GM12878 (cell line): ENCODE data around the gene UGT2B10. TPM values are rescaled to one million over a fixed set of nuclear protein-coding genes. Genes with fewer than 3 reads are reported as not detected.

Experiments used
- ATAC-seq: fragments of 200-7000 bp; cut with Tn5 transposase; 3 replicates; pipeline ENCODE4 v1.9.1; 2020; ENCODE audit warnings: mild to moderate bottlenecking, moderate library complexity
- BruUV-seq: library from RNA; stranded (reverse); fragments of 400-500 nt; replicated peaks from 2 replicates; lab custom pipeline; 2021; lab: Mats Ljungman, UMichigan
- CTCF ChIA-PET: fragments of 300-600 bp; sonication (Branson Sonifier 250); formaldehyde crosslinking; extraction: SDS; loops from one replicate; lab custom pipeline; 2021; ENCODE audit warnings: inconsistent platforms; lab: Yijun Ruan, JAX
- POLR2A ChIA-PET: fragments of 350-600 bp; formaldehyde crosslinking; extraction: SDS; loops from one replicate; lab custom pipeline; 2021; ENCODE audit warnings: inconsistent platforms; lab: Charles Lee
- RAD21 ChIA-PET: fragments of 300-600 bp; sonication (Branson Sonifier 250); formaldehyde crosslinking; loops from one replicate; lab custom pipeline; 2023; ENCODE audit warnings: antibody characterized with exemption; ENCODE audit not compliant: unreplicated experiment; lab: Charles Lee
- SMC1A ChIA-PET: fragments of 300-600 bp; sonication (Branson Sonifier 250); formaldehyde crosslinking; loops from one replicate; lab custom pipeline; 2023; ENCODE audit not compliant: unreplicated experiment, uncharacterized antibody; lab: Charles Lee
- DNase-seq: peaks from one replicate; pipeline ENCODE4 v3.0.0-alpha.2; 2011; ENCODE audit warnings: low read depth, low spot score
- FAIRE-seq: peaks from 3 replicates; lab custom pipeline; 2011; peaks lifted over from hg19 to GRCh38; lab: Jason Lieb, UNC
- H2AFZ ChIP-seq: 2 replicates; pipeline ENCODE4 v1.6.0; 2011; ENCODE audit warnings: low read depth, low read length, control low read depth; ENCODE audit not compliant: control insufficient read depth
- H3K27ac ChIP-seq: 2 replicates; pipeline ENCODE4 v1.5.1; 2011; ENCODE audit warnings: control low read depth; ENCODE audit not compliant: control insufficient read depth, insufficient read depth
- H3K27me3 ChIP-seq, 2 experiments: replicated peaks in 1 of 2; 2 replicates each; pipeline versions ENCODE4 v1.6.0 to v1.6.1; 2011; ENCODE audit warnings: low read length in 1 of 2; ENCODE audit not compliant: control insufficient read depth in 2 of 2, insufficient read depth in 2 of 2
- H3K36me3 ChIP-seq, 2 experiments: 2 replicates each; pipeline ENCODE4 v1.5.1; 2011; ENCODE audit warnings: low read length in 1 of 2; ENCODE audit not compliant: control insufficient read depth in 2 of 2, insufficient read depth in 2 of 2
- H3K4me1 ChIP-seq: 2 replicates; pipeline ENCODE4 v1.6.1; 2011; ENCODE audit warnings: mild to moderate bottlenecking, low read length, moderate library complexity, mixed read lengths; ENCODE audit not compliant: control insufficient read depth, insufficient read depth
- H3K4me2 ChIP-seq: 2 replicates; pipeline ENCODE4 v1.6.0; 2011; ENCODE audit warnings: control low read depth; ENCODE audit not compliant: control insufficient read depth, insufficient read depth
- H3K4me3 ChIP-seq: fragments of 200-600 bp; sonication (generic); 2 replicates; pipeline ENCODE4 v1.5.1; 2016
- H3K79me2 ChIP-seq: 2 replicates; pipeline ENCODE4 v1.6.0; 2011; ENCODE audit warnings: low read length; ENCODE audit not compliant: control insufficient read depth, insufficient read depth
- H3K9ac ChIP-seq: 2 replicates; pipeline ENCODE4 v1.8.0; 2011; ENCODE audit warnings: low read length, control low read depth, mixed read lengths; ENCODE audit not compliant: control insufficient read depth, insufficient read depth
- H3K9me3 ChIP-seq: replicated peaks from 3 replicates; pipeline ENCODE4 v1.5.1; 2011; ENCODE audit warnings: mild to moderate bottlenecking, low read length; ENCODE audit not compliant: control insufficient read depth, insufficient read depth
- H4K20me1 ChIP-seq: 2 replicates; pipeline ENCODE4 v1.6.0; 2011; ENCODE audit not compliant: control insufficient read depth, insufficient read depth
- EGR1 ChIP-seq, 2 experiments: IDR thresholded peaks; 1 replicate in 1 of 2; 2 replicates in 1 of 2; pipeline ENCODE4 v1.6.1; 2011 to 2012; ENCODE audit warnings: low read depth in 2 of 2, low read length in 2 of 2, borderline replicate concordance in 1 of 2, mild to moderate bottlenecking in 1 of 2, moderate library complexity in 1 of 2
- HDAC6 ChIP-seq: fragments of 200-600 bp; sonication (generic); IDR thresholded peaks from one replicate; pipeline ENCODE4 v1.8.0; 2017; ENCODE audit warnings: antibody characterized with exemption; ENCODE audit not compliant: unreplicated experiment
- HDGF ChIP-seq: fragments of 450-650 bp; IDR thresholded peaks from 2 replicates; pipeline ENCODE4 v1.6.1; 2016; ENCODE audit warnings: antibody characterized with exemption
- IRF4 ChIP-seq: IDR thresholded peaks from 2 replicates; pipeline ENCODE4 v1.6.1; 2011; ENCODE audit warnings: low read depth, low read length
- NFXL1 ChIP-seq: fragments of 450-650 bp; IDR thresholded peaks from 2 replicates; pipeline ENCODE4 v1.6.1; 2017; ENCODE audit warnings: antibody characterized with exemption, mild to moderate bottlenecking, borderline replicate concordance
- PML ChIP-seq: IDR thresholded peaks from 2 replicates; pipeline ENCODE4 v1.6.1; 2012; ENCODE audit warnings: low read length, inconsistent platforms
- RCOR1 ChIP-seq: conservative IDR thresholded peaks from 2 replicates; pipeline ENCODE4 v1.6.1; 2012; ENCODE audit warnings: low read depth, low read length, improper control_type of control experiment
- RUNX3 ChIP-seq: IDR thresholded peaks from 2 replicates; pipeline ENCODE4 v1.6.1; 2012; ENCODE audit warnings: low read length, inconsistent platforms
- SMARCA5 ChIP-seq: fragments of 450-650 bp; IDR thresholded peaks from 2 replicates; pipeline ENCODE4 v1.6.1; 2017; ENCODE audit warnings: mild to moderate bottlenecking
- TBL1XR1 ChIP-seq: IDR thresholded peaks from 2 replicates; pipeline ENCODE4 v1.6.1; 2012; ENCODE audit warnings: low read depth, low read length, improper control_type of control experiment
- ZNF384 ChIP-seq: IDR thresholded peaks from 2 replicates; pipeline ENCODE4 v1.6.1; 2012; ENCODE audit warnings: low read depth, mild to moderate bottlenecking, low read length, improper control_type of control experiment, borderline replicate concordance
- WGBS: methylation state at CpG from one replicate; pipeline ENCODE4 v1.1.6; 2016; ENCODE audit warnings: low lambda C conversion rate; ENCODE audit not compliant: insufficient replicate concordance, insufficient coverage; ENCODE audit errors: missing lambda C conversion rate; 5-methylcytosine and 5-hydroxymethylcytosine counted together
- in situ Hi-C: fragments of 300-500 bp; cut with MboI; formaldehyde crosslinking; loops from 9 replicates; pipeline ENCODE4 v1.14.3; 2018; ENCODE audit warnings: mixed read lengths
- intact Hi-C: fragments of 100-400 bp; cut with micrococcal nuclease; formaldehyde crosslinking; loops from one replicate; pipeline ENCODE4 v1.14.2; 2022; ENCODE audit not compliant: unreplicated experiment
- polyA plus RNA-seq, 11 experiments: library from polyadenylated mRNA; depleted of rRNA in 4 of 11; unstranded in 6 of 11; stranded (reverse) in 5 of 11; fragments of >200 nt; fragmentation: Nextera tagmentation in 4 of 11; fragmentation: Illumina TruSeq in 1 of 11; extraction: Ambion mirVana in 4 of 11; extraction: Trizol in 1 of 11; gene quantifications; 1 replicate in 1 of 11; 2 replicates in 10 of 11; pipeline versions ENCODE4 v1.2.1 to v1.2.3, GENCODE V29; 2011 to 2016; ENCODE audit warnings: inconsistent platforms in 2 of 11, missing spikeins in 2 of 11, low read depth in 1 of 11
- total RNA-seq, 4 experiments: library from RNA; depleted of rRNA in 3 of 4; stranded (reverse); fragments of >200 nt in 3 of 4; fragmentation: Illumina TruSeq in 1 of 4; extraction: Trizol in 1 of 4; gene quantifications; 2 replicates each; pipeline versions ENCODE4 v1.2.1 to v1.2.3, GENCODE V29; 2013 to 2021
- TF ChIP-seq, protein P1 (sequence below): fragments of 450-650 bp; formaldehyde crosslinking; IDR thresholded peaks from 2 replicates; pipeline ENCODE4 v1.5.0; 2022; ENCODE audit warnings: mild to moderate bottlenecking, missing genetic modification characterization
- TF ChIP-seq, protein P2 (sequence below): IDR thresholded peaks from 2 replicates; pipeline ENCODE4 v1.6.1; 2011; ENCODE audit warnings: borderline replicate concordance, low read depth, mild to moderate bottlenecking, moderate library complexity, low read length; ENCODE audit not compliant: insufficient read depth, poor library complexity, severe bottlenecking

The UGT2B10 gene
- total and polyA plus RNA-seq, 10 of the 15 experiments (the other 5 are each of a cell fraction or from before 2014, with no cell fraction given) = not detected

DNA sequence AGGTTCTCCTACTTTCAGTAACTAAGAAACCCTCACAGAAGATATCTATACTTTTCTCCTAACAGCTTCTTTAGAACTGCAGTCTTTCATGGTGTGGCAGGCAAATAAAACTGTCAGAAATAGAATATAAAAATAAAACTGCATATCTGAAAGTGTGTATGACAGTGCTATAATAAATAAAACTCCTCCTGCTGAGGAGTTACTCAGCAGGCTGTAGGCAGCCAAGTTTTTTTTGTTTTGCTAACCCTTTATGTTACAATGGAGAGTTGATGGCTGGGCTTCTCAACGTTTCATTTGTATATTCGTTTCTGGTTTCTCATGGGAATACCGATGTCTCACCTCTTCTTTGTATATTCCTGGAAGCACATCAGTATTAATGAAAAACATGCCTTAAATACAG, 18.2 kb upstream of the UGT2B10 start (continued):
- TF ChIP-seq TBL1XR1 (no peak), SMARCA5 (no peak), PML (no peak), EGR1 (IDR thresholded peaks at IDR 0.05; ENCODE audit: borderline replicate concordance in 1 of 2, low read depth in 2 of 2, low read length in 2 of 2) (no peak), RCOR1 (no peak), IRF4 (no peak)

DNA sequence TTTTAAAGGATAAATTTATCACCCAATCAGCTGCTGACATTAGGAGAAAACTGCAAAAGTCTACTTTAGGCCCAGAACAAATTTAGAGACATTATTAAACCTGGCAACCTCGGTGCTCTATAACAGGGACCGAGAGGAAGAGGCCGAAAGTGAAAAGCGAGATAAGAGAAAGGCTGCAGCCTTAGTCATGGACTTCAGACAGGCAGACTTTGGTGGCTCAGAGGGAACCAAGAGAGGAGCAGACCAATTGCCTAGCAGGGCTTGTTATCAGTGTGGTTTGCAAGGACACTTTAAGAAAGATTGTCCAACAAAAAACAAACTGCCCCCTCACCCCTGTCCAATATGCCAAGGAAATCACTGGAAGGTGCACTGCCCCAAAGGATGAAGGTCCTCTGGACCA, 12.8 kb upstream of the UGT2B10 start:
- Histone ChIP-seq H2AFZ (no peak overlapping the region), H3K4me2 (no peak overlapping the region), H4K20me1 (no peaks in the 10 kb centered on the region), H3K27ac (no peak overlapping the region), H3K79me2 (no peaks in the 10 kb centered on the region), H3K9ac (no peak overlapping the region), H3K4me1 (no peaks in the 10 kb centered on the region), H3K4me3 (no peak overlapping the region), H3K36me3 (no peaks in the 10 kb centered on the region), H3K9me3 (no peaks in the 10 kb centered on the region), H3K27me3 (no peaks in the 10 kb centered on the region)
- ChIA-PET SMC1A (no interaction called here), CTCF (no interaction called here), POLR2A (no interaction called here), RAD21 (no interaction called here)
- intact Hi-C loops = loop anchor here (10.0 kb wide), 1 partner anchor 308 kb away; no protein-coding TSS in a partner anchor
- no TSS peak for BruUV-seq
- FAIRE-seq (no peak), ATAC-seq (no peak), DNase-seq (no peak)
- no peak for TF ChIP-seq ZNF384
- TF ChIP-seq NFXL1 = no peak
- no peak for TF ChIP-seq HDGF
- TF ChIP-seq HDAC6 = no peak
- TF ChIP-seq, protein P1, sequence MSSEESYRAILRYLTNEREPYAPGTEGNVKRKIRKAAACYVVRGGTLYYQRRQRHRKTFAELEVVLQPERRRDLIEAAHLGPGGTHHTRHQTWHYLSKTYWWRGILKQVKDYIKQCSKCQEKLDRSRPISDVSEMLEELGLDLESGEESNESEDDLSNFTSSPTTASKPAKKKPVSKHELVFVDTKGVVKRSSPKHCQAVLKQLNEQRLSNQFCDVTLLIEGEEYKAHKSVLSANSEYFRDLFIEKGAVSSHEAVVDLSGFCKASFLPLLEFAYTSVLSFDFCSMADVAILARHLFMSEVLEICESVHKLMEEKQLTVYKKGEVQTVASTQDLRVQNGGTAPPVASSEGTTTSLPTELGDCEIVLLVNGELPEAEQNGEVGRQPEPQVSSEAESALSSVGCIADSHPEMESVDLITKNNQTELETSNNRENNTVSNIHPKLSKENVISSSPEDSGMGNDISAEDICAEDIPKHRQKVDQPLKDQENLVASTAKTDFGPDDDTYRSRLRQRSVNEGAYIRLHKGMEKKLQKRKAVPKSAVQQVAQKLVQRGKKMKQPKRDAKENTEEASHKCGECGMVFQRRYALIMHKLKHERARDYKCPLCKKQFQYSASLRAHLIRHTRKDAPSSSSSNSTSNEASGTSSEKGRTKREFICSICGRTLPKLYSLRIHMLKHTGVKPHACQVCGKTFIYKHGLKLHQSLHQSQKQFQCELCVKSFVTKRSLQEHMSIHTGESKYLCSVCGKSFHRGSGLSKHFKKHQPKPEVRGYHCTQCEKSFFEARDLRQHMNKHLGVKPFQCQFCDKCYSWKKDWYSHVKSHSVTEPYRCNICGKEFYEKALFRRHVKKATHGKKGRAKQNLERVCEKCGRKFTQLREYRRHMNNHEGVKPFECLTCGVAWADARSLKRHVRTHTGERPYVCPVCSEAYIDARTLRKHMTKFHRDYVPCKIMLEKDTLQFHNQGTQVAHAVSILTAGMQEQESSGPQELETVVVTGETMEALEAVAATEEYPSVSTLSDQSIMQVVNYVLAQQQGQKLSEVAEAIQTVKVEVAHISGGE (CRISPR knock-in tag) = no peak
- no peak for TF ChIP-seq RUNX3
- no peak for TF ChIP-seq SMARCA5
- TF ChIP-seq, protein P2, sequence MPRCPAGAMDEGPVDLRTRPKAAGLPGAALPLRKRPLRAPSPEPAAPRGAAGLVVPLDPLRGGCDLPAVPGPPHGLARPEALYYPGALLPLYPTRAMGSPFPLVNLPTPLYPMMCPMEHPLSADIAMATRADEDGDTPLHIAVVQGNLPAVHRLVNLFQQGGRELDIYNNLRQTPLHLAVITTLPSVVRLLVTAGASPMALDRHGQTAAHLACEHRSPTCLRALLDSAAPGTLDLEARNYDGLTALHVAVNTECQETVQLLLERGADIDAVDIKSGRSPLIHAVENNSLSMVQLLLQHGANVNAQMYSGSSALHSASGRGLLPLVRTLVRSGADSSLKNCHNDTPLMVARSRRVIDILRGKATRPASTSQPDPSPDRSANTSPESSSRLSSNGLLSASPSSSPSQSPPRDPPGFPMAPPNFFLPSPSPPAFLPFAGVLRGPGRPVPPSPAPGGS = no peak
- WGBS = 50% methylated on average over 4 of the region's 4 CpGs
- in situ Hi-C loops = no loop called here
